ENCODE results near the gene VSTM2L. TPM values are rescaled to one million over a fixed set of nuclear protein-coding genes. Genes with fewer than 3 reads are reported as not detected.

The VSTM2L gene
- total and polyA plus RNA-seq, 2 of the 13 experiments (the other 11 are each of a cell fraction or from before 2014, with no cell fraction given): not detected

- TF ChIP-seq ZNF816 (CRISPR knock-in tag; IDR thresholded peaks at IDR 0.05; ENCODE audit: borderline replicate concordance) (no peak), ZNF143 (CRISPR knock-in tag; IDR thresholded peaks at IDR 0.05) (no peak), ZNF326 (CRISPR knock-in tag; IDR thresholded peaks at IDR 0.05; ENCODE audit: borderline replicate concordance) (no peak), KDM5B (CRISPR knock-in tag; IDR thresholded peaks at IDR 0.05; ENCODE audit: borderline replicate concordance) (peak; percentile 44; the same call in 1 of the 2 replicates), ZNF17 (CRISPR knock-in tag; IDR thresholded peaks at IDR 0.05) (no peak), NAIF1 (CRISPR knock-in tag; IDR thresholded peaks at IDR 0.05; ENCODE audit: borderline replicate concordance) (no peak), ZNF788 (CRISPR knock-in tag; IDR thresholded peaks at IDR 0.05; ENCODE audit: borderline replicate concordance) (peak; percentile 92; the same call in 1 of the 2 replicates), ARNTL (CRISPR knock-in tag; IDR thresholded peaks at IDR 0.05) (peak; percentile 73; the same call in 1 of the 2 replicates), PRDM15 (CRISPR knock-in tag; IDR thresholded peaks at IDR 0.05) (no peak), KAT2B (IDR thresholded peaks at IDR 0.05; ENCODE audit: borderline replicate concordance, low read depth, low read length) (no peak), ZNF713 (CRISPR knock-in tag; IDR thresholded peaks at IDR 0.05) (no peak), XBP1 (CRISPR knock-in tag; IDR thresholded peaks at IDR 0.05) (no peak), FOSL1 (CRISPR knock-in tag; IDR thresholded peaks at IDR 0.05; ENCODE audit: borderline replicate concordance) (no peak), IKZF4 (CRISPR knock-in tag; IDR thresholded peaks at IDR 0.05; ENCODE audit: borderline replicate concordance, low read depth, not compliant biosample characterization) (peak; percentile 70), ELF3 (CRISPR knock-in tag; IDR thresholded peaks at IDR 0.05) (peak; percentile 32), ZBTB7B (CRISPR knock-in tag; IDR thresholded peaks at IDR 0.05) (peak; percentile 67; the same call in 1 of the 2 replicates), ZSCAN9 (CRISPR knock-in tag; IDR thresholded peaks at IDR 0.05; ENCODE audit: borderline replicate concordance) (no peak), TAF1 (CRISPR knock-in tag; IDR thresholded peaks at IDR 0.05) (no peak), SRSF9 (IDR thresholded peaks at IDR 0.05; ENCODE audit: borderline replicate concordance, insufficient read depth, low read depth, low read length, poor library complexity, severe bottlenecking) (no peak), STAT5B (CRISPR knock-in tag; IDR thresholded peaks at IDR 0.05) (no peak), IRX3 (CRISPR knock-in tag; IDR thresholded peaks at IDR 0.05; ENCODE audit: borderline replicate concordance, low read depth) (no peak; the same call in 1 of the 2 replicates), ZNF367 (CRISPR knock-in tag; IDR thresholded peaks at IDR 0.05; ENCODE audit: borderline replicate concordance) (no peak), ETV6 (CRISPR knock-in tag; conservative IDR thresholded peaks at IDR 0.05) (no peak), ZNF543 (CRISPR knock-in tag; IDR thresholded peaks at IDR 0.05) (no peak), ZNF101 (CRISPR knock-in tag; IDR thresholded peaks at IDR 0.05; ENCODE audit: borderline replicate concordance, low read depth) (no peak), RNF219 (CRISPR knock-in tag; IDR thresholded peaks at IDR 0.05) (no peak)
Observed at GRCh38 chr20:37984018-37984785, 81.3 kb downstream of the VSTM2L start (continued).

Data from HepG2 (cell line).